Measurements from ENCODE around the gene NTRK1.

GRCh38 chr1:156860628-156861423, at the start of gene NTRK1:
- no peak for TF ChIP-seq CTCF (IDR thresholded peaks at IDR 0.05)
- no peak for TF ChIP-seq ZFX (IDR thresholded peaks at IDR 0.05; ENCODE audit: borderline replicate concordance)
